22Rv1 (cell line): ENCODE results near the gene ARPC2.

Source experiments
- CTCF ChIP-seq: fragments of 450-650 bp; IDR thresholded peaks from 2 replicates; pipeline ENCODE4 v1.5.1; 2017; ENCODE audit warnings: mild to moderate bottlenecking
- ZFX ChIP-seq: fragments of 450-650 bp; IDR thresholded peaks from 2 replicates; pipeline ENCODE4 v1.6.1; 2017; ENCODE audit warnings: antibody characterized with exemption, borderline replicate concordance

GRCh38 chr2:218260166-218260565, 43.2 kb downstream of the ARPC2 start:
- TF ChIP-seq CTCF, result no peak
- no peak for TF ChIP-seq ZFX
